Effector CD4-positive, alpha-beta T cell (primary cell): ENCODE measurements around the gene FARS2.

Experiments
- DNase-seq: peaks from one replicate; pipeline ENCODE4 v3.0.0-alpha.2; 2020

Gene FARS2

DNA sequence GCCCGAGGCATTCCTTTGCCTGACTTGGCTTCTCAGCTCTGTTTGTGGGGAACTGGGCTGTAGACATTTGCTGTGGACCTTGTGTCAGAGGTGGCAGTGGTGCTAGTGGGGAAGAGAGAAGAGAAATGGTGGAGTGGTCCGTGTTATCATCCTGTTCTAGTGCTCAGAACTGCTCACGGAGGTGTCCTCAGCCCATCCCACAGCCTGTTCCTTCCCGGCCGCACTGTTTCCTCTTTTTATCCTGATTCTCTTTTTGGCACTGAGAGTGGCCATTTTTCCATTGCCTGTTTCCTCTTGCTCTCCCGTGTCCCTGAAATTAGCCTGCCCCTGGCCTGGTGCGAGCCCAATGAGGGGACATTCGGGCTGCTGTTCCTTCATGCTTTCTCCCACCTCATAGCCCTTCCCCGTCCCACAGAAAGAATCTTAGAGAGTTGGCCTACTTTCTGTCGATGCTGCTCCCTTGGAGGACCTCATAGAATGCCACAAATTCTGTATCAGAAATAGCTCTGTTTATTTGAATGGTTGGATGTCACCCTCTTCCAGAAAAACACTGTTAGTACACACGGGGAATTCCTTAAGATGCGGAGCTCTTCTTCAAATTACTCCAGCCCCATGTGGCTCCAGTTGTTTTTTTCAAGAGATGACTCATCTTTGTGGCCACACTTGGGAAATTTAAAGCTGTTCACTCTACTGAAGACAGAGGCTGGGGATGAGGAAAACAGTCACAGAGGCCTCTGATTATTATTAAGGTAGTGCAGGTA, 26.1 kb downstream of the FARS2 start:
- no peak for DNase-seq

DNA sequence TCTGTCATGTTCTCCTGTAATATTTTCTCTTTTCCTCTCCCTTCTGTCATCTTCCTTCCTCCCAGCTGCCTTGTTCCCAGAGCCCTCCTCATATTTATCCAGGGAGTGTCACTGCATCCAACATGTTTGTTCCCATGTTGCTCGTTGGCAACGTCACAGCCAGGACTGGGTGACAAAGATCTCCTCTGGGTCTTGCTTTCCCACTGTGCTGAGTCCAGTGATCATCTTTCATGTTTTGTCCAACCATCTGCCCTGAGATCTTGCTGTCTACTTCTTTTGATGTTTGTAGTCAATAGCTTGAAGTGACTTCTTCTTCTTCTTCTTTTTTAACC, 26.6 kb downstream of the FARS2 start:
- DNase-seq: no peak

DNA sequence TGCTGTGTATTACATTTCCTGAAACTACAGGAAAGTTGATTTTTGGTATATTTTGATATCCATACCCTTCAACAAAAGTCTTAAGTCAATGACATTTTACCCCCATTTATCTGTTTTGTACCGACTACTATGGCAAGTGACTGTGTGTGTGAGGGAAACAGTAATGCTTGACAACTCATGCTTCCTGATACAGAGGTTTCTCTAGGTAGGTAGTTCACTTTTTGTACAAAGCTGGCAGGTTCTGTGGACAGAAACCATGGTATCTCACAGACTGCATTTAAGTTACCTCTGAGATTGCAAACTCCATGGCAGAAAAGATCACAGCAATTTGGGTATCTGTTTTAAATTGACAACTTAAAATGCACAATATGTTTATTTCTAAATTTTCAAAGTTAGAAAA, 28.8 kb downstream of the FARS2 start:
- no peak for DNase-seq

DNA sequence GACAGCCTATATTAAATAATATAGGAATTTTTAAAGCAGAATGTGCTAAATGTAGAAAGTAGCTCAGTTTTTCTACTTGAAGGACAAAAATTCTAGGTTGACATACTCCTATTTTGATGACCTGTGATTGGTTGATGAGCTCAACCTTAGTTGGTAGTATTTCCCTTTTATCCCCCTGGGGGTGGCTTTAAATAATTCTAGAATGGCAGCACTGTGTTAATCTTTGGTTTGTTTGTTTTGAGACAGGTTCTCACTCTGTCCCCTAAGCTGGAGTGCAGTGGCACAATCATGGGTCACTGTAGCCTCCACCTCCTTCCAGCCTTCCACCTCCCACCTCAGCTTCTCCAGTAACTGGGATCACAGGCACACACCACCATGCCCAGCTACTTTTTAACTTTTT, 29.2 kb downstream of the FARS2 start:
- DNase-seq: no peak

DNA sequence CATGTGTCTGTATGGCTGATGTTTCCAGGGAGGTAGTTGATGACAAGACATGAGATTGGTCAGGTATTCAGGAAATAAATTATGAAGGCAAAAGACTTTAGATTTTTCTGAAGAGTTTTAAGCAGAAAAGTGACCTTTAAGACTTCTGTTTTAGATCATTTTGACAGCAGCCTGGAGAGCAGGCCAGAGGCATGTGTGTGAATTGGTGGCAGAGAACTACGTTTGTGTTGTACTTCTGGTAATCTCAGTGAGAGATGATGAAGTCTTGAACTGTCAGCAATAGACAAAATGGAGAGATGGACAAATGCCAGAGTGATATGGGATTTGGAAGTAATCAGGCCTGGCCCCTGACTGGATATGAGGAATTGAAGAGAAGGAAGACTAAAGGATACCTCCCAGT, 30.8 kb downstream of the FARS2 start:
- DNase-seq: no peak

DNA sequence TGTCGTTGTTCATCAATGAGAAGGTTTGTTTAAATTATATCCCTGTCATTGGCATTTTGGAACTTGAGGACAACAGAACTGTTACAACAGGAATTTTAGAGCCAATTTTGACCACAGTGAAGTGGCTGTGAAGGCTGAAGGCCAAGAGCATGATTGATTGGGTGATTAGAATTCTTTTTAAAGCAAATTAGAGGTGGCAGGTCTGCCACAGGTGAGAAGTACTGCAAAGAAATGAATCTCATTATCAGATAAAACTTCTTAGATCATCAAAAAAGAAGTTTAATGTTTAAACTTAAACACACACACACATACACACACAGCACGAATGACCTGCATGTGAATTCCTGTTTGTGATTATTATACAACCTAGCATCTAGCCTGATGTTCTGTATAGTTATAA, 32.4 kb downstream of the FARS2 start:
- DNase-seq: no peak

DNA sequence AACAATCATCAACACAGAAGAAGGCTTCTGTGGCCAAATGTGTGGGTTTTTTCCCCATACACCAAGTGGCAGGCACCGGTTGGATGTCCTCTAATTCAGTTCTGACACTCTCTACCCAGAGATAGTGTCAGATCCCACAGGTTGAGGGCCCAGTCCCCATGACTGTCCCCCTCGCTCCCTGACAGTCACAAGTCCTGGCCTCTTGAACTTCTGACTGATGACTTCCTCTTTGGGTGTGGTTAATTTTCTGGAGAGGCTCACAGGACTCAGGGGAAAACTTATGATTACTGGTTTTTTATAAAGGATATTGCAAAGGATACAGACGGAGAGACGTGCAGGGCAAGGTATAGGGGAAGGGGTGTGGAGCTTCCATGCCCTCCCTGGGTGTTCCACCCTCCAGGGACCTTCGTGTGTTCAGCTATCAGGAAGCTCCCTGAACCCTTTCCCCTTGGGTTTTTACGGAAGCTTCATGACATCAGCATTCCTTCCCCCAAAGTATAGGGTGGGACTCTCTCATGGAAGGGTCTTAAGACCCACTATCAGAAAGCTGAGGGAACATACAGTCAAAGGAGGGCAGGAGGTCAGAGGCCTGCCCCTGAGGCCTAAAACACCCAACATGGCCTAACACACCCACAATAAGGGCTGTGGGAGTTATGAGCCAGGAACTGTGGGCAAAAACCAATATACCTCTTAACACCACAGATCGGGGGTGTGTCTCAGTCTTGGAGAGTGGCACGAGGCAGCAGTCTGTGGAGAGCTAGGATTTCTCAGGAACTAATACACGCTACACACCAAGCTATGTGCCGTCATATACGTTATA, 33.3 kb downstream of the FARS2 start:
- no peak for DNase-seq

DNA sequence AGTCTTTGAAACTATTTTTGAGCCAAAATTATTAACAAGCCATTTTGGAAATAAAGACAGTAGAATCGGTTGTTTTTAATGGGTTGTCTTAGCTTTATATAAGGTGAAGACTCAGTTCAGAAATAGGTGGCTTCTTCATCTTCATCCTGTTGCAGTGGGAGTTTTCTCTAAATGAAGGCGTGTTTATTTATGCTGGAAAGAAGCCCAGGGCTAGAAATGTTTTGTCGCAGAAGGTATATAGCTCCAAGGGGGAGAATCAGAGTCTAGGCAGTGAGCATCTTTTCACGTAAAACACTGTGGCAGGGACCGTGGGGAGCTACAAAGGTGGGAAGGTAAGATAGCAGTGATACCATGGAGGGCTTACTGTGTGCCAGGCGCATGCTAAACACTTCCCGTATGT, 34.3 kb downstream of the FARS2 start:
- no peak for DNase-seq

DNA sequence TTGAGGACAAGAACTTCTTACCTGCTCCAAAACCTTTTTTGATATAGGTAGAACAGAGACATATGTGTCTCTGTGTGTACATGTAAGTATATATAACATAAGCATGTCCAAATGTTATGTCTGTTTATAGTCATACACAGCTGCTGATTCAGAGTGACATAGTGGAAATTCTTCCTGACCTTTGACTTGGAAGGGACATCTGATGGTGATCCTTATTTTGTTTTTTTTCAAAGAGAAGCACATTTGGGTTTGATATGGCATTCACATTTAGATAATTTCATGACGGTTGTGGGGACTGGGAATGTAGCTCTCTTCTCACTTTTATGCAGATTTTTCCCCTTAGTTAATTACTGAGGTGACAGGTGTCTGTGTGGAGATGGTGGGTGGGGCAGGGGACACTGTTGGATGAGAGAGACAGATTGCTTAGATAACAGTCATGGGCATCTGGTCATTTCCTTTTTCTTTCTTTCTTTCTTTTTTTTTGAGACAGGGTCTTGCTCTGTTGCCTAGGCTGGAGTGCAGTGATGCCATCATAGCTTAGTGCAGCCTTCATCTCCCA, 39.0 kb downstream of the FARS2 start:
- no peak for DNase-seq

DNA sequence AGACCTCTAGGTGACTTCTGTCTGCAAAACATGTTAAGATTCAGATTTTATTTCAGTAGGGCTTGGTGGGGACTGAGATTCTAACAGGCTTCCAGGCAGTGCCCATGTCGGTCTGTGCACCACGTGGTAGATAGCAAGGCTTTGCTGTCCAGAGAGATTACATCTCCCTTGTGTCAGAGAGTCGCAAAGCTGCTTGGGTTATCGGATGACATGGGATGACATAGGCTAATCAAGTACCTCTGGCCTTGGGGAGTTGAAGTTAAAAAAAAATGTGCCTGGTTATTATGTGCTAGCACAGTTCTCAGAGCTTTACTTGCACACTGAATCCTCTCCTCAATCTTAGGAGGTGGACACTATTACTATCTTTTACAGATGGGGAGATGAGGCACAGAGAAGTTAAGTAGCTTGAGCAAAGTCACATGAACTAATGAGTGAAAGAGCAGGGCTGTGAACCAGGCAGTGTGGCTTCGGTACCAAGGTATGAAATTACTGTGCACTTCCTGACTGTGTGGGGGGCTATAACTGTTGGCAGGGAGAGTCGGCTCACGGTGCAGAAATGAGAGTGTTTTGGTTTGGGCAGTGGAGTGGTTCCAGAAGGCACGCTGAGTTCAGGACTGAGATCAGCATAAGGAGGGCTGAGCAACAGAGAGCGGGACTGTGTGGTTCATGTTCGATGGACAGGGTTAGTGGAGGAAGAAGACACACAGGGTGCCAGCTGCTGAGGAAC, 41.1 kb downstream of the FARS2 start:
- no peak for DNase-seq

DNA sequence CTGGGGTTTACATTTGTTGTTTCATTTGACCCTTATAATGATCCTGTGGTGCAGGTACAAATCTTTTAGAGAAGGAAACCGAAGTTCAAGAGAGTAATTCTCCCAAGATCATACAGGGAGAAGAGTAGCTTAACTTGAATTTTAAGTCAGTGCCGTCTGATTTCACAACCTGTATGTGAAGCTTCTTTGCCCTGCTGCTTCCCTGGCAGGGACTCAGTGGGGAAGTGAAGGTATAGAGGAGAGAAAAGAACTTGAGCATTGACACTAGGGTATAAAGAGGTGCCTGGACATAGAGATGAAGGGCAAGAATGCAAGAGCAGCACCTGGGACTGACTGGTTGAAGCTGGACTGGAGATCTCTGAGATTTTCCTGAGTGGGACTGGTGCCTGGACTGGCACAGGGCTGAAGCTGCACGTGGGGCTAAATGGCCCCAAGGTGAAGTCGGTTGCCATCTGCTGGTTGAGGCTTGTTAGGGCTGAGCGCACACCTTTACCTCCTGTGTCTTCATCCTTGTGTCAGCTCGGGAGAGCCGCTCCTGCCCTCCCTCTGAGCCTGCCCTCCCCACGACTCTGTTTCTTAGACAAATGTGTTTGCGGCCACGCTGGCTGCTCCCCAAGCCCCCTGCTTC, 41.8 kb downstream of the FARS2 start:
- DNase-seq: peak; percentile 43

DNA sequence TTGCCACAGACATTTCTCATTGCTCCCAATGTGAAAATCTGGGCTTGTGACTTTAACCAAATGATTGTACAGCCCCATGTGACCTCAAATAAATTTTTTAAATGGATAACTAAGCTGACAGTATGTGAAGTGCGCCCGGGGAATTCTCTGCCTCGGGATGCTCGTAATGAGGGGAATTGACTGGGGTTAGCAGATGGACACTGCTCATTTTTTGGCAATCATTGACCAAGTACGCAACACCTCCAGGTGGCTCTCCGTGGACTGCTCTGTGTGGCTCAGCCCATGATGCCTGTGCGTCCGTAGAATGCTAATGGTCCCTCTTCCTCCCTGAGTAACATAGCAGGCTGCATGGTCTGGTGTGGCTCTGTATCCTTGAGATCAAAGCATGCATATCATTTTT, 42.4 kb downstream of the FARS2 start:
- DNase-seq: no peak

DNA sequence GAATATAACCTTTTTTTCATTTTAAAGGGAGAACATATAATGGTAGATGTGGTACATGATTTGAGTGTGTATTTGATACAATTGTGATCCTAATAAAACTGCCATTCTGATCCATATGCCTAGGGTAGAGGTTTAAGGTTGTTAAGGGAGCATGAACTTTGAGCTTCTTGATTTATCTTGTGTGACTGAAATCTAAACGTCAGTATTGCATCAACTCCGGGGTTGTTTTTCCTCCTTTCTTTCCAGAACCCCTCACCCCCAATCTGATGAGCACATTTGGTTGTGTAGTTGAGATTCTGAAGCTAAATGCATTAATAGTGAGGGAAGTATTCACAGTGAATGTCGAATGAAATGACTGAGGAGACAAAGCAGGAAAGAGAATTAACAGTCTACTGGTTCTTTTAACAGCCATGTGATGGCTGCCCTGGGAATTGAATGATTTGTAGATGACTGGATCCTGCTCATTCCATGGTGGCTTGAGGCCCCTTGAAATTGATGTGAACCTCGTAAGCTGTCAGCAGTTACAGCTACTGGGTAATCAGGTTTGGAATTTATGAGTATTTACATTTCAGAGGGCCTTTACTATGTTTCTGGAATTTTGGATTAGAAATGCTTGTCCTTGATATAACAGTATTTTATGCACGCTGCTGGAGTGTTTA, 44.8 kb downstream of the FARS2 start:
- no peak for DNase-seq

DNA sequence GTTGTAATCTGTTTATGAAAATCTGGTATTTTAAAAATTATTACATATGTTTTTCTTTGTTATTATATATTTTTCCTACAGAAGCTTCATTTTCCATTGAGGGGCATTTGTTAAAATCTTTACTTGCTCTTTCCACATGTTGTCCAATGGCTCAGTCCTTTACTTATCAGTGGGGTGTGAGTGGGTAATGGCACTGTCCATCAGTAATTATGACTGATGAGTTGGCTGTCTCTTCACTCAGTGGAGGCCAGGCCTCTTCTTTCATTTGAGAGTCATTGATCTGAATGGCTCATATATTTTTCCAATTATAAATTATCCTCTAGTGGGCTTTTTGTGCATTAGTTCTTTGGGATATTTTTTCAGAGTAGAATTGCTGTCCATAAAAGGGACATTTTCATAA, 45.7 kb downstream of the FARS2 start:
- DNase-seq: no peak

DNA sequence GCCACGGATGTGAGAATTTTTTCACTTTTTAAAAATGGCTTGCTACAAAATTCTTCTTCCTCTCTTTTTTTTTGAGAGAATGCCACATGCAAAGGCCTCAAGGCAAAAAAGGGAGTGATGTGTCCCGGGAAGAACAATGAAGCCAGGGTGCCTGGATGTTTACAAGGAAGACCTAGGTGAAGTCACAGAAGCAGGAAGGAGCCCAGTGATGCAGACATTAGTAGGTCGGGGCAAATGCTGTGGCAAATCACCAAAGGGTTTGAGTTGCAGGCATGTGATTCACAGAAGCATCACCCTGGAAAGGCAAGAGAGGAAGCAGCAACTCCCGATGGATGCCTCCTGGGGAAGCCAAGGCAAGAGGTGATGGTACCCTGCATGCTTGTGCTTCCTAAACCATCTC, 46.8 kb downstream of the FARS2 start:
- no peak for DNase-seq

DNA sequence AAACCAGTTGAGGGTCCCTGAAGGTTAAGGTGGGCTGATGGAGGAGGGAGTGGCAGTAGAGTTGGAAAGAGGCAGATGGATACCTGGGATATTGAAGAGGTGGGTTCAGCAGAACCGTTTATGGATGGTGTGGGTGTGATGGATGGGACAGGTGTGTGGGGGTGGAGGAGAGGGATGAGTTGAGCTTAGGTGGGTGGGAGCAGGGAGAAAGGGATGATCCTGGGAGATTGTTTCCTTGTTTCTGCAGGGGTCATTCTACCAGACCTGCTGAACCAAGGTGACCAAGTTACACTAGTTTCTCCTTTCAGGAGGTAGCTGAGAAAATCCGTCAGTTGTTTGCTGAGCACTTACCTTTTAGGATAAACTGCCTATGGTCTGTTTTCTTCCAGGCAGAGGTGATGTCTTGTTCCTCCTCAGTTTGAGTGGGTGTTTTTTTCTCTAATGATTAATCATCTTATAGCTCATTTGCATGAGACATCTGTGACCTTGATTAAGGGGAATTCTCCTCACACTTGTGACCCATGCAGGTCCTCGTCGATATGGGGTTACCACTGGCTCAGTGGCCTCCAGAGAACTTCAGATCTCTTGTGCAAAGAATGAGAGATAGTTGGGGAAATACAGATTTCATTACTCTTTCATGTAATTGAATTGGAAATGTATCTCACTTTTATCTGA, 53.0 kb downstream of the FARS2 start:
- no peak for DNase-seq

DNA sequence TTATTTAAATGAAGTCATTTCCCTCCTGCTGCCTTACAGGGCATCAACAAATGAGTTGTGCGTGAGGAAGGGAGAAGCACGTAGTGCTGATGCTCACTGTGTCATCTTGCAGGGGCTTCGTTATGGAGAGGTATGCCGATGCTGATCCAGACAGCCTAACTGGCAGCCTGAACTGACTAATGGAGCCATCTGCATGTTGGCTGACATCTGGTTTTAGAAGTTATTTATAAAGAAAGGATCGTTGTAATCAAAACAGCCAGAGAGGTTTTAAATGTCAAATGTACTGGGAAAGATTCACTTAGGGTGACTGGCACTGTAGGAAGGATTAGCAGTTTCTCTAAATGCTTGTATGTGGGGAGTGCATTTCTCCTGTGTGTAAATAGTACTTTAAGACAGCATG, 54.6 kb downstream of the FARS2 start:
- no peak for DNase-seq

DNA sequence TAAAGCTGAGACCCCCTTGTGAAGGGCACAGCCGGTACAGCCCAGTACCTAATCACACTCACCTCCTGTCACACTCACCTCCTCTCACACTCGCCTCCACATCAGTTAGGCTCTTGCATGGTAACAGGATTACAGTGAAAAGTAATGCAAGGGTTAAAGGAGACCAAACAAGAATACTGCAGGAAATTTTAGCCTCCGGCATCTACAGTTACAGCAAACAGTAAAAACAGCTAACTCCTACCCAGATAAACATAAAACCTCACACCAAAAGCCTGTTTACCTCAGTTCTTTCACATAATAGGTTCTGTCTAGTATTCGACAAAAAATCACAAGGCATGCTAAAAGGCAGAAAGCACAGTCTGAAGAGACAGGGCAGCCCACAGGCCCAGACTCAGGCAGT, 55.6 kb downstream of the FARS2 start:
- no peak for DNase-seq

DNA sequence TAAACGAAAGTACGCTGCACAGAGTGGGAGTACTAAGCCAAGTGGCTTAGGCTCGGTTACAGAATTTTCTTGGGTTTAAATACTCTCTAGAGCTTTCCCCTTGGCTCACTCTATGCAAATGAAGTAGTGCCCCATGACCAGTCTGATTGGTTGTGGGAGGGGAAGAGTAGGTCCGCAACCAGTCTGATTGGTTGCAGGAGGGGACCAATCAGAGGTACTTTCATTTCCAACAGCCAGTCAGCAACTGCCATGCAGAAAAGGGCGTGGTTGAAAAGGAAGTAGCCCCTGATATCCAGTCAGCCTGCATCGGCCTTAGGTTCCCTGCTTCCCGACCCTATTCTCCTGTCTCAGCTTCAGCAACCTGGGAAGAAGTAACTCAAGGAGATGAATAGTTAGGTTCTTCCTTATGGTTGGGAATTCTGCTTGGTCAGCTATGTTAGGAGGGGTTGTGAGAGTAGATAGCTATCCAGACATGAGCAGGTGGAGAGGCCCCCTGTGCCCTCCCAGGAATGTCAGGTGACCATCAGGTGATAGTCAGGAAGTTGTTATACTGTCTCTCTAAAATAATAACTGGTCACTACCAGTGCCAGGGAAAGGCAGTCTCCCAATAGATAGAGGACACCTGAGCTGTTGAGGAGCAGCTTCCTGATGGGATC, 57.4 kb downstream of the FARS2 start:
- no peak for DNase-seq

DNA sequence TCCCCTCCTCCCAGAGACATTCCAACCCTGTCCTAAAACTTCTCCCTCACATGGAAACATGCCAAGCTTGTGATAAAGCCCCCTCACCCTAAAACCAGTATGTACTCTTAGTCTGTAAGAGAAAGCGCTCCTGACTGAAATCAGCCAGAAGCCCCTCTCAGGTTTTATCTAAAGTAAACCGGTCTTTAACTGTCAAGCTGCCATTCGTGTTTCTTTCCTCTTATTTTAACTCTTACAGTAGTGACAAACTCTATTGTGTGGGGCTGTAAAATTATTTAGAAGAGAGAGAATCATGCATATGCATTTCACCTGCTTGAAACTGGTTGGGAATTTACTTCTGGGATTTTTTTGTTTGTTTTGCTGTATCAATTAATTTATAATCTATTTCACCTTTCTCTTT, 62.7 kb downstream of the FARS2 start:
- no peak for DNase-seq

DNA sequence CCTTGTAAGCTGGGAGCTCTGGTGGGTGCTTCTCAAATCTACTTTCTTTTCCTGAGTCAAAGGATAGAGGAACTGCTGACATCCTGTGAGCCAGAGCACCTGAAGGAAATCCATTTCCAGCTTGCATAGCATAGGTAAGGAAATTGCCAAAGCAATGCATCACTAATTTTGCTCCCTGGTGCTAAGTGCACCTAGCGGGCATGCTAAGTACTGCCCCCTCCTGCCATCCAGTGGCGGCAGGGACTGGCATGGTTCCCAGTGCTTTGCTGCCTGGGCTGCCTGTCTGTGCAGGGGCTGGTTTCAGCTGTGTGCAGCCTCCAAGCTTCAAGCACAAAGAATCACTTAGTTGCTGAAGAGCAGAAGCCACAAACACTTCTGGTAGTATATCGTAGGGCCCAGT, 63.9 kb downstream of the FARS2 start:
- no peak for DNase-seq
